ENCODE results near the gene ACADSB. TPM values are rescaled to one million over a fixed set of nuclear protein-coding genes. Genes with fewer than 3 reads are reported as not detected.

ACADSB gene
- total RNA-seq, 5 donors from 2014 or later (not counting 1 experiment from before 2014, with no cell fraction given) = 25.3 to 33.8 (median 33.0) TPM

DNA sequence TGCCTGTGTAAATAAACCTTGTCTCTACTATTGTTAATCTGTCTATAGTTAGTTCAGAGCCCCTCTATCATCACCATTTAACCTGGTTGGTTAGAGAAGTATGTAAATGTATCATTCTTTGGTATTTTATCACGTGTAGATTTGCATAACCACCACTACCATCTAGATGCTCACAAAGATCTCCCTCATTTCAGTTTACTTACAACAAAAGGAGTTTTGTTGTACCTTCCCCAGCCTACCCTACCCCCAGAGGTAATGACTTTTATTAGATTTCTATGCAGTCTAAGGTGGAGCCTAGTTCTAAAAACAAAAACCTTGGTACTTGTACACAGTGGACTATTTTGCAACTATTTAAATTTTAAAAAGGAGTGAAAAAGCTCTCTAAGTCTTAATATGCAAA, 17.5 kb downstream of the ACADSB start:
- no peak overlapping the region for H3K27ac ChIP-seq (ENCODE audit: low read length)
- DNase-seq = no peak
- H3K4me3 ChIP-seq (ENCODE audit: control insufficient read depth in 1 of 2, extremely low read depth in 1 of 2, low read length in 1 of 2) = no peak overlapping the region
- H3K27me3 Mint-ChIP-seq = no peaks in the 10 kb centered on the region
- H3K4me3 Mint-ChIP-seq = no peak overlapping the region
- ChIA-PET CTCF (no interaction called here), POLR2A (no interaction called here)
- no CpG with 5 or more reads among the region's 1 CpG for WGBS (ENCODE audit: insufficient coverage)
- H3K27ac Mint-ChIP-seq = no peak overlapping the region
- no peaks in the 10 kb centered on the region for H3K9me3 Mint-ChIP-seq
- H3K27me3 ChIP-seq (replicated peaks in 1 of 2; ENCODE audit: control insufficient read depth in 2 of 2, extremely low read depth in 1 of 2, insufficient read depth in 2 of 2, low read length in 1 of 2) = no peaks in the 10 kb centered on the region
- H3K4me1 ChIP-seq (ENCODE audit: control insufficient read depth in 1 of 2, extremely low read depth in 1 of 2, insufficient read depth in 2 of 2, low read length in 2 of 2) = no peaks in the 10 kb centered on the region
- peaks cover 20% of the 10 kb centered on the region for H3K36me3 Mint-ChIP-seq
- no peaks in the 10 kb centered on the region for H3K9me3 ChIP-seq
- no peaks in the 10 kb centered on the region for H3K36me3 ChIP-seq (ENCODE audit: control insufficient read depth in 2 of 2, extremely low read depth in 1 of 2, insufficient read depth in 1 of 2, low read length in 1 of 2)
- H3K4me1 Mint-ChIP-seq = peaks cover 0 to 4% (median 2%) of the 10 kb centered on the region in 3 donors
- ATAC-seq (replicated peaks in 1 of 4) = no peak

DNA sequence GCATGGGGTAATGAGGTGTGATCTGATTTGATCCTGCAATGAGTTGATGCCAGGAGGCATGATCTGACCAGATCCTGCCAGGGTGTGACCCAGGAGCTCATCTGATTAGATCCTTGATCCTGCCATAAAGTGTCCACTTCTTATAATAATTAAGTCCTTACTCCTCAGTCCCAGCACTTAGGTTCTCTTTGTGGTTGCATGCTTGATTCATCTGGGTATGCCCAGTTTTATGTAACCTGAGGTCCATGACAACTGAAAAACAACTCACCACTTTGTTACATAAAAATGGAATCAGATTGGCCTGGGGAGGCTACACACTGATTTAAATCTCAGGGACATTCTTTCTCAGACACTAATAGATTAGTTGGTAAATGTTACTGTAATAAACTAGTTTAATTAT, 19.1 kb downstream of the ACADSB start:
- H3K4me1 Mint-ChIP-seq = peaks cover 0 to 4% (median 0%) of the 10 kb centered on the region in 3 donors
- H3K27ac Mint-ChIP-seq = no peak overlapping the region
- CTCF ChIA-PET = interaction anchor here in 1 of 2 donors (1.0 kb wide), 1 partner anchor 14 kb away, joined by 3 read pairs; no protein-coding TSS in a partner anchor

DNA sequence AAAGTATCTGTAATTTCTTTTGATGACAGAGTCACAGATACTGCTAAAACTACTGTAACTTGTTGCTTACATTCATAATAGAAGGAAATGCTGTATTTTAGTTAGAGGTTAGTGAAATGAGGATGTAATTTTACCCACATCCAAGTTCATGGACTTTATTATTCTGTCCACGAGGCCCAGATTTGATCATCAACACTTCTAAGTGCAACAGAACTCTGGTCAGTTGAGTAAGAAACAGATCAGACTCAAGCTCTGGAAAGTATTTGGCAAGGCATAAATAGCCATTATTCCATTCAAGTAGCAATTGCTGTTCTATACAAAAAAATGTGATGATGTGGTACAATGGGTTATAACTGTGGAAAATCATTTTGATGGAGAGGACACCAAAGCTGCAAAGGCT, 22.3 kb downstream of the ACADSB start:
- ChIA-PET POLR2A (no interaction called here), CTCF (no interaction called here)
- DNase-seq (no peak), ATAC-seq (replicated peaks in 1 of 4) (no peak)
- no peaks in the 10 kb centered on the region for H3K4me1 ChIP-seq (ENCODE audit: control insufficient read depth in 1 of 2, extremely low read depth in 1 of 2, insufficient read depth in 2 of 2, low read length in 2 of 2)
- no peak overlapping the region for H3K27ac Mint-ChIP-seq
- H3K4me3 ChIP-seq (ENCODE audit: control insufficient read depth in 1 of 2, extremely low read depth in 1 of 2, low read length in 1 of 2) = no peak overlapping the region
- H3K27ac ChIP-seq (ENCODE audit: low read length) = no peak overlapping the region
- peaks cover 0 to 3% of the 10 kb centered on the region in 2 donors for H3K36me3 ChIP-seq (ENCODE audit: control insufficient read depth in 2 of 2, extremely low read depth in 1 of 2, insufficient read depth in 1 of 2, low read length in 1 of 2)
- H3K36me3 Mint-ChIP-seq = peaks cover 35% of the 10 kb centered on the region
- no peaks in the 10 kb centered on the region for H3K9me3 Mint-ChIP-seq
- H3K27me3 ChIP-seq (replicated peaks in 1 of 2; ENCODE audit: control insufficient read depth in 2 of 2, extremely low read depth in 1 of 2, insufficient read depth in 2 of 2, low read length in 1 of 2) = no peaks in the 10 kb centered on the region
- H3K9me3 ChIP-seq = no peaks in the 10 kb centered on the region
- peaks cover 0 to 2% (median 0%) of the 10 kb centered on the region in 3 donors for H3K4me1 Mint-ChIP-seq
- H3K27me3 Mint-ChIP-seq = no peaks in the 10 kb centered on the region
- H3K4me3 Mint-ChIP-seq = no peak overlapping the region
- no CpG with 5 or more reads among the region's 1 CpG for WGBS (ENCODE audit: insufficient coverage)

More for the DNA sequence above, 19.1 kb downstream of the ACADSB start:
- POLR2A ChIA-PET = no interaction called here
- H3K27ac ChIP-seq (ENCODE audit: low read length) = no peak overlapping the region
- no peak overlapping the region for H3K4me3 Mint-ChIP-seq
- H3K27me3 ChIP-seq (replicated peaks in 1 of 2; ENCODE audit: control insufficient read depth in 2 of 2, extremely low read depth in 1 of 2, insufficient read depth in 2 of 2, low read length in 1 of 2) = no peaks in the 10 kb centered on the region
- no peak for ATAC-seq (replicated peaks in 1 of 4)
- no peaks in the 10 kb centered on the region for H3K4me1 ChIP-seq (ENCODE audit: control insufficient read depth in 1 of 2, extremely low read depth in 1 of 2, insufficient read depth in 2 of 2, low read length in 2 of 2)
- no peaks in the 10 kb centered on the region for H3K9me3 ChIP-seq
- peaks cover 22% of the 10 kb centered on the region for H3K36me3 Mint-ChIP-seq
- H3K9me3 Mint-ChIP-seq = no peaks in the 10 kb centered on the region
- no peak overlapping the region for H3K4me3 ChIP-seq (ENCODE audit: control insufficient read depth in 1 of 2, extremely low read depth in 1 of 2, low read length in 1 of 2)
- H3K27me3 Mint-ChIP-seq = no peaks in the 10 kb centered on the region
- no peak for DNase-seq
- H3K36me3 ChIP-seq (ENCODE audit: control insufficient read depth in 2 of 2, extremely low read depth in 1 of 2, insufficient read depth in 1 of 2, low read length in 1 of 2) = no peaks in the 10 kb centered on the region

DNA sequence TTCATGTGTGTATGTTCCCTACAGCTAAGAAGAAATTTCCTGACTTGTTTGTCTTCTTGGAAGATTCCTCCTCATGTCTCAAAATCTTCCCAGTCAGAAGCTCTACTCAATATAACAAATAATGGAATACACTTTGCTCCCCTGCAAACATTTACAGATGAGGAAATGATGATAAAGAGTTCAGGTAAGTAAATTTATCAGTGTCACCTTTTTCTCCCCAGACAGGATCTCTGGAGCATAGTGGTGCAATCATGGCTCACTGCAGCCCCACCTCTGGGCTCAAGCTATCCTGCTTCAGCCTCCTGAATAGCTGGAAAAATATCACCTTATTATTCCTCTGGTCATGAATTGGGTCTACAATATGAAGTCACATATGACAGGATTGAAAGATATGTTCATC, 25.5 kb downstream of the ACADSB start:
- POLR2A ChIA-PET = no interaction called here
- Mint-ChIP-seq H3K27ac (no peak overlapping the region), H3K27me3 (no peaks in the 10 kb centered on the region), H3K9me3 (no peaks in the 10 kb centered on the region), H3K36me3 (peaks cover 32% of the 10 kb centered on the region), H3K4me3 (no peak overlapping the region), H3K4me1 (peaks cover 0 to 5% (median 1%) of the 10 kb centered on the region in 3 donors)
- DNase-seq (no peak), ATAC-seq (replicated peaks in 1 of 4) (no peak)
- peaks cover 0 to 3% of the 10 kb centered on the region in 2 donors for H3K36me3 ChIP-seq (ENCODE audit: control insufficient read depth in 2 of 2, extremely low read depth in 1 of 2, insufficient read depth in 1 of 2, low read length in 1 of 2)
- no peak overlapping the region for H3K27ac ChIP-seq (ENCODE audit: low read length)
- no peaks in the 10 kb centered on the region for H3K27me3 ChIP-seq (replicated peaks in 1 of 2; ENCODE audit: control insufficient read depth in 2 of 2, extremely low read depth in 1 of 2, insufficient read depth in 2 of 2, low read length in 1 of 2)
- H3K4me3 ChIP-seq (ENCODE audit: control insufficient read depth in 1 of 2, extremely low read depth in 1 of 2, low read length in 1 of 2) = no peak overlapping the region
- no peaks in the 10 kb centered on the region for H3K9me3 ChIP-seq
- no peaks in the 10 kb centered on the region for H3K4me1 ChIP-seq (ENCODE audit: control insufficient read depth in 1 of 2, extremely low read depth in 1 of 2, insufficient read depth in 2 of 2, low read length in 2 of 2)
- CTCF ChIA-PET = no interaction called here

DNA sequence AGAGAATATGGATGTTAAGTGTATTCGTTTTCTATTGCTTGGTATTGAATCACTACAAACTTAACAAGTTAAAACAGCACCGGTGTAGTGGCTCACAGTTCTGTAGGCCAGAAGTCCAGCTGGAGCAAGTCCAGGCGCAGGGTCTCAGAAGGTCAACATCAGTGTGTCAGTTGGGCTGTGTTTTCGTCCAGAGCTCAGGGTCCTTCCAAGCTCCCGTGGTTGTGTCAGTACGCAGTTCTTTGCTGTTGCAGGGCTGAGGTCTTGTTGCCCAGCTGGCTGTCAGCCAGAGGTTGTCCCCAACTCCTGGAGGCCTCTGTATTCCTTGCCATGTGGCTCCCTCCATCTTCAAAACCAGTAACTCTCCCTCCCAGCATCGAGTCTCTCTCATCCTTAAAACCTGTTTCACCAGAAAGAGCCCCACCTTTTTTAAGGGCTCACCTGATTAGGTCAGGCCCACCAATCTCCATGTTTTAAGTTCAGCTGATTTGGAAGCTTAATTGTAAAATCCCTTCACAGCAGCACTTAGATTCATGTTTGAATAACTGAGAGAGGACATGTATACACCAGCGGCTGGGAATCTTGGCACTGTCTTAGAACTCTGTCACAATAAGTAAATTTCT, 26.8 kb downstream of the ACADSB start:
- peaks cover 27% of the 10 kb centered on the region for H3K36me3 Mint-ChIP-seq

DNA sequence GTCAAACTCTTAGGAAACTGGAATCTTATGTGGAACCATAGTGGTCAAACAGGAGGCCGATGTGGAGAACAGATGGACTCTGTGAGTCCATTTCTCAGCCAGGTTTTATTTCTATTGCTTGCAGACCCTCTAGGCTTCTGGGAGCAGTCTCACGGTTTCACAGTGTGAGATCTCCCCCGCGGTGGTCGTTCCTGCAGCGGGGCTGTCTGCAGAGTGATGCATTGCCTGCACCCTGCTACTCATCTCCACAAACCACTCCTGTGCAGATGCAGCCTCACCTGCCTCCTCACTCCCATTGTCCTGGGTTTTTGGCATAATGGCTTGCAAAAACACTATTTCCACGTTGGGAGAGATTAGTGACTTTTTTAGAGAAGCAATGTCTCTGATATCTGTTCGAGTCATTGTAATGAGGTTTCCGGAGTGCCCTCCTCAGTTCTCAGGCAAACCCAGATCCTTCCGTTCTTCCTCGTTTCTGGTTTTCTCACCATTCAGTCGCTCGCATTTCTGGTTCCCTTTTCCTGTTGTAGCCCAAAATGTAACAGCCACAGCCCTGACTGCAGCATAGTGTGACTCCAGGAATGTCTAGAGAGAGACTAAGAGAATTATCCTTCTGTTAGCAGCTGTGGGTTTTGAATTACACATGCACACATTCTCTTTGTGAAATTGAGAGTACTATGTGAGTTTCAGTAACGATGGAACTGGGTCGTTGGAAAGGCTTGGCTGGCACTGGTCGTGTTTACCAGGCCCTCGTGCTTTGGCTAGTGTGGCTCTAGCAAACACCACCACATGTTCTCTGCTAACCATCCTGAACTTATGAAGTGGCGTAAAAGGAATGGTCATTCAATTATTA, 30.2 kb downstream of the ACADSB start:
- H3K27ac Mint-ChIP-seq = no peak overlapping the region
- Histone ChIP-seq H3K27me3 (replicated peaks in 1 of 2; ENCODE audit: control insufficient read depth in 2 of 2, extremely low read depth in 1 of 2, insufficient read depth in 2 of 2, low read length in 1 of 2) (no peaks in the 10 kb centered on the region), H3K9me3 (no peaks in the 10 kb centered on the region), H3K27ac (ENCODE audit: low read length) (no peak overlapping the region), H3K4me3 (ENCODE audit: control insufficient read depth in 1 of 2, extremely low read depth in 1 of 2, low read length in 1 of 2) (no peak overlapping the region), H3K36me3 (ENCODE audit: control insufficient read depth in 2 of 2, extremely low read depth in 1 of 2, insufficient read depth in 1 of 2, low read length in 1 of 2) (peaks cover 0 to 7% of the 10 kb centered on the region in 2 donors), H3K4me1 (ENCODE audit: control insufficient read depth in 1 of 2, extremely low read depth in 1 of 2, insufficient read depth in 2 of 2, low read length in 2 of 2) (no peaks in the 10 kb centered on the region)
- 84% methylated on average over 7 of the region's 18 CpGs for WGBS (ENCODE audit: insufficient coverage)
- no peak for DNase-seq
- H3K4me3 Mint-ChIP-seq = no peak overlapping the region
- H3K27me3 Mint-ChIP-seq = no peaks in the 10 kb centered on the region
- H3K4me1 Mint-ChIP-seq = peaks cover 0 to 7% (median 1%) of the 10 kb centered on the region in 3 donors
- no peaks in the 10 kb centered on the region for H3K9me3 Mint-ChIP-seq
- H3K36me3 Mint-ChIP-seq = peaks cover 34% of the 10 kb centered on the region
- no peak for ATAC-seq (replicated peaks in 1 of 4)
- ChIA-PET CTCF (no interaction called here), POLR2A (no interaction called here)

More for the DNA sequence above, 26.8 kb downstream of the ACADSB start:
- H3K4me3 Mint-ChIP-seq = no peak overlapping the region
- DNase-seq = no peak
- no peaks in the 10 kb centered on the region for H3K4me1 ChIP-seq (ENCODE audit: control insufficient read depth in 1 of 2, extremely low read depth in 1 of 2, insufficient read depth in 2 of 2, low read length in 2 of 2)
- H3K27ac Mint-ChIP-seq = no peak overlapping the region
- no peaks in the 10 kb centered on the region for H3K9me3 Mint-ChIP-seq
- H3K9me3 ChIP-seq = no peaks in the 10 kb centered on the region
- no peaks in the 10 kb centered on the region for H3K27me3 Mint-ChIP-seq
- peaks cover 0 to 3% of the 10 kb centered on the region in 2 donors for H3K36me3 ChIP-seq (ENCODE audit: control insufficient read depth in 2 of 2, extremely low read depth in 1 of 2, insufficient read depth in 1 of 2, low read length in 1 of 2)
- H3K27ac ChIP-seq (ENCODE audit: low read length) = no peak overlapping the region
- POLR2A ChIA-PET = interaction anchor here in 1 of 2 donors (0.7 kb wide), 1 partner anchor 55 kb away, joined by 3 read pairs; no protein-coding TSS in a partner anchor
- WGBS (ENCODE audit: insufficient coverage) = 86% methylated on average over 5 of the region's 8 CpGs
- H3K4me3 ChIP-seq (ENCODE audit: control insufficient read depth in 1 of 2, extremely low read depth in 1 of 2, low read length in 1 of 2) = no peak overlapping the region
- CTCF ChIA-PET = interaction anchor here in 1 of 2 donors (0.6 kb wide), 1 partner anchor 146 kb away, joined by 3 read pairs; no protein-coding TSS in a partner anchor
- peaks cover 0 to 4% (median 1%) of the 10 kb centered on the region in 3 donors for H3K4me1 Mint-ChIP-seq
- no peaks in the 10 kb centered on the region for H3K27me3 ChIP-seq (replicated peaks in 1 of 2; ENCODE audit: control insufficient read depth in 2 of 2, extremely low read depth in 1 of 2, insufficient read depth in 2 of 2, low read length in 1 of 2)
- ATAC-seq (replicated peaks in 1 of 4) = no peak
